GM19395 (cell line): Measurements from ENCODE around the gene DISP2.

ENCODE experiments used
- ATAC-seq: cut with Tn5 transposase; IDR thresholded peaks from one replicate; pipeline ENCODE4 v1.9.1; 2021; ENCODE audit warnings: mild to moderate bottlenecking, moderate library complexity; ENCODE audit not compliant: unreplicated experiment

DISP2 gene

GRCh38 chr15:40342416-40343320, 15.4 kb upstream of the DISP2 start:
- no peak for ATAC-seq

- ATAC-seq = no peak
Observed at GRCh38 chr15:40343512-40343911, 14.5 kb upstream of the DISP2 start.

GRCh38 chr15:40344217-40344616, 13.8 kb upstream of the DISP2 start:
- ATAC-seq = no peak

- ATAC-seq = no peak
Observed at GRCh38 chr15:40344631-40345120, 13.3 kb upstream of the DISP2 start.

- no peak for ATAC-seq
Observed at GRCh38 chr15:40345225-40345866, 12.7 kb upstream of the DISP2 start.

- ATAC-seq = no peak
Observed at GRCh38 chr15:40345867-40346578, 12.0 kb upstream of the DISP2 start.

GRCh38 chr15:40346579-40347558, 11.2 kb upstream of the DISP2 start:
- ATAC-seq = no peak

GRCh38 chr15:40347559-40348473, 10.2 kb upstream of the DISP2 start:
- ATAC-seq = no peak

- no peak for ATAC-seq
Observed at GRCh38 chr15:40348474-40348870, 9.5 kb upstream of the DISP2 start.

- ATAC-seq = no peak
Observed at GRCh38 chr15:40349163-40349562, 8.9 kb upstream of the DISP2 start.

- ATAC-seq = no peak
Observed at GRCh38 chr15:40352281-40352901, 5.6 kb upstream of the DISP2 start.

GRCh38 chr15:40353697-40354096, 4.3 kb upstream of the DISP2 start:
- no peak for ATAC-seq

GRCh38 chr15:40354408-40355171, 3.4 kb upstream of the DISP2 start:
- ATAC-seq = no peak

GRCh38 chr15:40355976-40356585, 1.9 kb upstream of the DISP2 start:
- ATAC-seq = no peak

- ATAC-seq = no peak
Observed at GRCh38 chr15:40357246-40357645, 773 bp upstream of the DISP2 start.

- no peak for ATAC-seq
Observed at GRCh38 chr15:40358471-40359353, 693 bp downstream of the DISP2 start.

- ATAC-seq = no peak
Observed at GRCh38 chr15:40360015-40360414, 2.0 kb downstream of the DISP2 start.
